Stimulated activated naive CD8-positive, alpha-beta T cell treated with anti-CD3 and anti-CD28 coated beads, Interleukin-15, Interleukin-2, amounts not matched to agents 100 U/mL and 50 U/mL, for 24 hours (primary cell): ENCODE results near the gene PRKCE.

Source experiments
- ATAC-seq: fragments of 150-1000 bp; cut with Tn5 transposase; one replicate; pipeline ENCODE4 v1.10.0; 2021
- DNase-seq: peaks from one replicate; pipeline ENCODE4 v3.0.0; 2021

The PRKCE gene

DNA sequence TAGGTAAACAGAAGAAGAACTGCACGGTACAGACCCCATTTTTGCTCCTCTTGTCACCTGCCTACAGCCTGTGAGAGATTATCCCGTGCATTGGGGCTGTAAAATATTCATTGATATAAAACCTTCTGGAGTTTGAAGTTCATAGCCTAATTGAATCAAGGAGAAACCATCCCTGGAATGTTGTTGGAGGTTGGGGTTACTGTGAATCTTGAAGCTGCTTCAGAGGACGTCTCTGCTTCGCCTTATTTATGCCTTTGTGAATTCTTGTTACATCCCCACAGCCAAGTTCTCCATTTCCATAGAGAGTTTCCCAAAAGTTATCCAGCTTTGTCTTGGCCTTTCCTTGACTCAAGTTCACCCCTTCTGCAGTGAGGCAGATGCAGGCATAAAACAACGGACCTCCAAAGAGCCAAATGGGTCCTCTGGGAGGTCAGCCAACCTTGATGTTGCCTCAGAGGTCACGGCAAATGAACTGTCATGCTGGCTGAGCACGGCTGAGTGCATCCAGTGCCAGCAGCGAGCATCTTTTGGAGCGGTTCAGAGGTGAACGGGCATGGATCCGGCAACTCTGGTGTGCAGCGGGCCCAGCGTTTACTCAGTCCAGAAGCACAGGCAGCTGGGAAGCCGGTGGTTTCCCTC, 317.6 kb downstream of the PRKCE start:
- DNase-seq: no peak
- ATAC-seq: no peak

DNA sequence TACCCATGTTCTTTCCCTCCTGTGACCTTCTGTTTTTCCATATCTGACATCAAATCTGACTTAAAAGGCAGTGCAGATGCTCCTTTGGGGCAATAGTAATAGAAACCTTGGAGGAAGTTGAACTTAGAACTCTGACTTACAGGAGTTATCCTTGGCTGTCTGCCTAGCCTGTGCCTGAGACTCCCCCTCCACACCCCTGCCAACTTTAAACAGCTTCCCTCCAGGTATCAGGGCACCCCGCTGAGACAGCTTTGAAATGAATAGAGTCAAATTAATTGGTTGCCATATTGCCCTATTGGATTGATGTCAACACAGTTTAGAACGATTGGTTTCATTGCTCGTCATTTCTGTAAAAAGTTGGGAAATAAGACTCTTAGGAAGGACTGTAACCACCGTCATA, 322.0 kb downstream of the PRKCE start:
- DNase-seq: no peak
- ATAC-seq: no peak

GRCh38 chr2:45974056-45974455, 322.6 kb downstream of the PRKCE start:
- no peak for ATAC-seq
- no peak for DNase-seq

DNA sequence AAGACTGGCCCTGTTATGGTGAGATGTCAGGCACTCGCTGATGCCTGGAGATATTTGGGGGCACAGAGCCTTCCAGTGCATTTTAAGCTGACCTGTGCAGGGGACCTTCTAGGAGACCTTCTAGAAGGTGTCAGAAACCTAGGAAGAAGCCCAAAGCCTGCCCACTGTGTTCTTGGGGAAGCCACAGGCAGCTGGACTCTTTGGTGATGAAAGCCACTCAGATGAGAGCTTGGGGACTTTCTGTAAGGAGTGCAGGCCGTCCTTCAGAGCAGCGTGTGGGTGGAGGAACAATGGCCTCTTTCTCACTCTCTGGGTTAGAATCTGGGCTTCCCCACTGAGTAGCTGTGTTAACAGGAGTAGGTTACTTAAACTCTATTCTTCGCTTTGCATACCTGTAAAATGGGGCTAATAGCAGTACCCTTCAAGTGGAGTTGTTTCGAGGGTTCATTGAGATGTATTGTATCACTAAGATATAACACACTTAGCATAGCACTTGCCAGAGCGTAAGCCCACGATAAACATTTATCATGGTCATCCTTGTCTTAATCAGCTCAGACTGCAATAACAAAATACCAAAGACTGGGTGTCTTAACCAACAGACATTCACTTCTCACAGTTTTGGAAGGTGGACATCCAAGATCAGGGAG, 323.4 kb downstream of the PRKCE start:
- ATAC-seq: peak; percentile 57
- no peak for DNase-seq

DNA sequence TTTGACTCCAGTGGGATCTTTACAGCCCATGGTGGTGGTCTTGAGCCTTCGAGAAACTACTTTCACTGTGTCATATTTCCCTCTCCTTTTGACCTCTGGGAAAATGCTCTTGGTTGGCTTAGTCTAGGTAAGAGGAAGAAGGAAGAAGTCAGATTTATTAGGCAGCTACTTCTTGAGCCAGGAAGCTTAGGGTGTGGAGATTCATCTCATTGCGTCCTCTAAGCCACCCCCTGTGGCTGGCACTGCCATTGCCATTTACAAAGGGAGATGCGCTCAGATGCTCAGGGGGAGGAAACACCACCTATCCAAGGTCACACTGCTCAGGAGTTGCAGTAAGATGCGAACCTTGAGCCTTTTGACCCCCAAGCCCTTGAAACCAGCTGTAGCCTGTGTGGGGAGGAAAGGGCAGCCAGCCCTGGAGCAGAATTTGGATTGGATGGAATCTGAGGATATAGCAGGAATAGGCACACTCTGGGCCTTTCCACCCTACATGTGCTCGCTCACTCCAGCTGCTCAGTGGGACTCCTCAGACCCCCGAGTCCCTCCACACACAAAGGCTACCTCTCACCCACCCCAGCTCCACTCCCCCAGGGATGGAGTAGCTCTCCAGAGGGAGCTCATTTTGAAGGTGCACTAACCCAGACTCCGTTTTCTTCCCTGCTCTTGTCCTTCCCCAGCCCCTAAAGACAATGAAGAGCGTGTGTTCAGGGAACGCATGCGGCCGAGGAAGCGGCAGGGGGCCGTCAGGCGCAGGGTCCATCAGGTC, 324.5 kb downstream of the PRKCE start:
- no peak for DNase-seq
- no peak for ATAC-seq

- DNase-seq: no peak
- ATAC-seq: no peak
Observed at GRCh38 chr2:45978302-45978859, 326.9 kb downstream of the PRKCE start.

- DNase-seq (no peak), ATAC-seq (no peak)
Observed at GRCh38 chr2:45979065-45979464, 327.6 kb downstream of the PRKCE start.

DNA sequence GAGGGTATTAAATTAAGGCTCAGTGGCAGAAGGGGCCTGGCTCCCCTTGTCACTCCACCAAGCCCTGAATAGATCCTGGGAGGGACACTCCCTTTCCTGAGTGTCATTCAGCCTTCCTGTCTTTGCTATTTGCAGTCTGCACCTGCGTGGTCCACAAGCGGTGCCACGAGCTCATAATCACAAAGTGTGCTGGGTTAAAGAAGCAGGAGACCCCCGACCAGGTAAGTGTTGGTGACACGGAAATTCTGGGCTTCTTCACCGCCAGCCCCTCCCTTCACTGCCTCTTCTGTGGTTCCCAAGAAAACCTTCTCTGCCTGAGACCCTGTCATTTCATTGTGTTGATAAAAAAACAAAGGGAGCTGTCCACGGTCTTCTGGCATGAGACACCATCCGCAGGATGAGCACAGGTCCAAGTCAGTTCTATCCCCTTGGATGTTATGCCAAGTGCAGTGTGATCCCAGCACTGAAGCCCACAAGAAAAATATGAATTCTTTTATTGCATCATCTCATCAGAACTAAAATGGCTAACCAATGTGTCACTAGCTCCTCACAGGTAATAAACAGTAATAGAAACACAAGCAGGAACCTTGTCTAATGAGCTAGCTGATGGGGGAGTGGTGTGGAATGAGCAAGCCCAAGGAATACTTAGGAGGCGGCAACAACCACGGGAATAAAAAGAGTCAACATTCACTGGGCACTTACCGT, 328.8 kb downstream of the PRKCE start:
- DNase-seq (no peak), ATAC-seq (no peak)

DNA sequence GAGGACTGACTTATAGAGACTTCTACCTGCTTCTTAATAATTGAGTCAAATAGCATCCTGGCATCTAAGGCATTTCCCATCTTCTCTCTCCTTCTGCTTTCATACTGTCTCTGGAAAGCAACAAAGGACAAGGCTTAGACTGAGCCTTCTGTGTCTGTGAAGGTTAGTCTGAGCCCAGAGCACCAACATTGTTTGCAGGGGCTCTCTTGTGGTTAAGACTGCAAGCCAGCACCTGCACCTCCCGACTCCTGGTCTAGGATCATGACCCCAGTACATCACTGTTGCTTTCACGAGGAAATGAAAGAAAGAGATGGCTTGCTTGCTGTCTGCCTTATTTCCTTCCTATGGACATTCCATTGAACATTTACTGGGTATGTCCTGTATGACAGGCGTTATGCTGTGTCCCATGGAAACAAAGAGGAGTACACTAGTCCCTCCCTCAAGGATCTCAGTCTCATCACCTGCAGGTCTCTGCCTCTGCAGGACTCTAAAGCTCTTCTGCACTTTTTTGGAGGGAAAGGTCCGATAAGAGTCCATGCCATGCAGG, 330.0 kb downstream of the PRKCE start:
- DNase-seq (no peak), ATAC-seq (no peak)

DNA sequence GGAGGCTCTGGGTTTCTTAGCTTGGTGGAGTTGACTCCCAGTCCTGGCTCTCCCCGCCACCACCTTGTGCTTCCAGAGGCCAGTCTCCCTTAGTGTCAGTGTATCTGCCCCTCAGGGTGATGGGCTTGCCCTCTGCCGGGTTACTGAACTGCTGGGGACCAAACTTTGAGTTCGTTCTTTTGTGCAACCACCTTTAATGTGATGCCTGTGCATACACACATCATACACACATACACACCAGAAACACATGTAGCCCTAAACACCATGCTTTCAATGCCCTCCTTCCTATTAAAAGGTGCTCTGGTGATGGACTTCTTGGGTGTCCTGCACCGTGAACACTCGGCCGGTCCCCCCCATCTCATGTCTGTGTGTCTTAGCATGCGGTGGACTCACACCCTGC, 330.6 kb downstream of the PRKCE start:
- DNase-seq (no peak), ATAC-seq (no peak)

DNA sequence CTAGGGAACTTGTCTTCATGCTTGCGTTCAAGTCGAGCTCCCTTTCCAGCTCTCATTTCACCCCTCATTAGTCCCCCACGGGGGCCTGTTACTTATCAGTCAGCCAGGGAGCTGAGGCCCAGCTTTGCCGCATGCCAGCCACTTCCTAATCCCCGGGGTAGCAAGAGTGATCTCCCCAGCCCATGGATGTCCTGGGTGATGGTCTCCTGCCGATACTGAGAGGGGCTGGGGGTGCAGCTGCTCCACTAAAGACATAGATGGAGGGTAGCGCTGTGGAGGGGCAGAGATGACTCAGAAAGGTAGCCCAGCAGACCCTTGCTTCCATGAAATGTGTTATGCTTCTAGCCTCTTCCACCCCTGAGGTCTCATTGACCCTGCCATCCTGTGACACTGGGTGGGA, 331.7 kb downstream of the PRKCE start:
- ATAC-seq (no peak), DNase-seq (no peak)

DNA sequence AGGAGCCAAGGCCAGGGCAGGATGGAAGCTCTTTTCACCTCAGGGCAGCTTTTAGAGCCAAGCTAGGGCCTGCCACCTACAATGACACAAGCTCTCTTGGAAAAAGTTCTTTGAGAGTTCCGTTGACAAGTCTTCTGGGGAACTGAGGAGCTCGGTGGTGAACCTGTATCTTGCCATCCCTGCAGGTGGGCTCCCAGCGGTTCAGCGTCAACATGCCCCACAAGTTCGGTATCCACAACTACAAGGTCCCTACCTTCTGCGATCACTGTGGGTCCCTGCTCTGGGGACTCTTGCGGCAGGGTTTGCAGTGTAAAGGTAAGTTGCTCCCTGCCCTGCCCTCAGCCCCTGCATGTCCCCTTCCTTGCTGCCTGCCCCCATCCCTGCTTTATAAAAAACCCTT, 332.9 kb downstream of the PRKCE start:
- ATAC-seq: no peak
- DNase-seq: no peak

GRCh38 chr2:45984896-45985473, 333.5 kb downstream of the PRKCE start:
- ATAC-seq (no peak), DNase-seq (no peak)

DNA sequence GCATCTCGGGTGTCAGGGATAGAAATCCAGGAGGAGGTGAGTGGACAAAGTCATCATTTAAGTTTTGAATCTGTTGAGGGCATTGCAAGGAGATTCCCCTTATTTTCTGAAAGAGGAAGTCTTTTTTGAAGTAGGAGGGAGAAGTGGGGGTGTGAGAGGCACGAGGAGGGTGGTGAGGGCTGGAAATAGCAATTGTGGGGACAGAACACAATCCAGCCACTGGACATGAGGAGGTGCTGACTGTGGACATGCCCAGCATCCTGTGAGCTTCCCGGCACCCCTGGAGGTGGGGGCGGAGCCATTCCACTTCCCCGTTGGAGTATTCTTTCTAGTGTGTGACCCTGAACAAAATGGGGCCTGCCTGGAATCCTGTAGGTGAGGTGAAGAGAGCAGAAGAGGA, 335.0 kb downstream of the PRKCE start:
- DNase-seq (no peak), ATAC-seq (no peak)

DNA sequence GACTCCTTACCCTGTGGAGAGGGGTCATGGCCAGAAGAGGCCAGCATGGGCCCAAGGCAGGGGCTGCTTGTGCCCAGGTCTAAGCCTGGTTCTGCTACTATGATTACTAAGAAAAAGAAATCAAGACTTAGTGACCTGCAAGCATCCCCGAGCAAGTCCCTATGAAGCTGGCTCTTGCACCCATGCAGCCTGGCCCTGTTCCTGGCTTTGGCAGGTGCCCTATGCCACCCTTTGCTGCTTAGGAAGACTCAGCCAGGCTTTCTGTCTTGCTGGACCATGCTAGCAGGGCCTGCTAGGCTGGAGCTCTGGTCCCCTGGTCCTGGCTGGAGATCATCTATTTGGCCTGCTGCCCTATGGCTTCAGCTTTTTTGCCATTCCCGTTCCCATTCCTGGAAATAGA, 336.4 kb downstream of the PRKCE start:
- no peak for ATAC-seq
- DNase-seq: no peak

DNA sequence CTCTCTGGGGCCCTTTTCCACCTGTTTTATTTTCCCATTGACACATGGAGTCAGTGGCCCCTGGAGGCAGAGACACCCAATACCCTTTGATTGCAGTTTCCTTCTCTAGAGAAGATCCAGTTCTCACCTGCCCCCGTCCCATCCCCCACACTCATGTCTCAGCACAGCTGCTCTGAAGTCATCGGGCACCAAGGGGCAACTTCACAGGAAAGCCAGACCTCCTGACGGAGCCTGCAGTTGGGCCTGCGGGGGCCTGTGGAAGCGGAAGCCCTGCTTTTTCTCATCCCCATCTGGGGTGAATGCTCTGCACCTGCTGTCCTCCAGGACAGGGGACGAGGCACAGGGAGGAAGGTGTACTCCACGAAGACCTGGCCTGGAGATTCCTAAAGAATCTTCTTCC, 337.4 kb downstream of the PRKCE start:
- no peak for ATAC-seq
- DNase-seq: no peak

GRCh38 chr2:45990131-45990530, 338.7 kb downstream of the PRKCE start:
- ATAC-seq (no peak), DNase-seq (no peak)

DNA sequence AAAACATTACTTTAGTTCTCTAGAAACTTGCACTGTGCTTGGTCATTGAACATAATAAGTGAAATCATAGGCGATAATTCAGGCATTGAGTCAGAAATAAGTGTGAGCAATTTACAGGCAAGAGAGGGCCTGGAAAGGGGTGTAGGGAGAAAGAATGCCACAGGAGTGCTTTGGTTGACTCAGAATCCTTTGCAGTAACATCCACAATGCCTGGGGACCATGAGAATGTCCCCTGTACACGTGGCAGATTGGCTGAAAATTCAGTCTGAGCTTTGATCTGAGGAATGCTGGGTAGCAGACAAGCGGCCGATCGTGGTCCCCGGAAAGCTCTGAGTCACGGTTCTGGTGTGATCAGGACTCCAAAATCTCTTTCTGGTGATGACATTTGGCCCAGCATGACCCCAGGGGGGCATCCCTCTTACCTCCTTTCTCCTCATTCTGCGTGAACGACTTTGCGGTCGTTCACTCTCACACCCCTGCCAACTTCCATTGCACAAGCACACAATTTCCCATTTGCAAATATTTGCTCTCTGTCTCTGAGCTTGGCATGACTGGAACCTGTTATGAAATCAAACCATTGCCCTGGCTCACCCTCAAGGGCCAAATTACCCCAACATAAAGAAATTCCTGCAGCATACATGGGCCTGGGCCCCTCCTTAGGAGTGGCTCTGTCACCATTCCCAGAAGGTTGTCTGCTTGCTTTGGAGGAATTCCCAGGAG, 340.7 kb downstream of the PRKCE start:
- ATAC-seq: no peak
- DNase-seq: no peak

GRCh38 chr2:45992741-45993475, 341.4 kb downstream of the PRKCE start:
- DNase-seq (no peak), ATAC-seq (no peak)

GRCh38 chr2:45993476-45993991, 342.1 kb downstream of the PRKCE start:
- peak; percentile 54 for DNase-seq
- no peak for ATAC-seq
